Measurements from ENCODE around the gene LDB1. TPM values are rescaled to one million over a fixed set of nuclear protein-coding genes. Genes with fewer than 3 reads are reported as not detected.
A peak's percentile ranks its signal among the peaks of the same experiment; 100 is the strongest.

LDB1 gene
- total RNA-seq, 4 donors from 2014 or later = 31.9 to 81.9 (median 54.1) TPM

- 0 to 1% methylated on average over 3 to 19 of the region's 19 CpGs for WGBS, 2 donors (ENCODE audit: low coverage in 1 of 2)
- H3K4me3 ChIP-seq = peak overlapping the region; percentile 61 to 87 (median 84)
Measured at GRCh38 chr10:102152545-102152890, 32.4 kb upstream of the LDB1 start.

GRCh38 chr10:102151774-102152544 lies 31.8 kb upstream of the LDB1 start, which contains the start of gene NOLC1:
NOLC1 (plus strand) TSS chr10:102152389; CDS start chr10:102152411, 22 bp downstream.
- H3K36me3 ChIP-seq = peaks cover 2 to 20% (median 8%) of the 10 kb centered on the region in 4 donors
- in situ Hi-C loops (cut with MboI; ENCODE audit: low pct_ligation_motif_present in 1 of 4, low pct_unique_long_range_greater_than_20kb in 1 of 4, low sequenced_read_pairs in 3 of 4) (no loop called here), intact Hi-C loops (cut with DNase I; ENCODE audit: low total_unique reads) (no loop called here)
- peaks cover 9 to 21% (median 14%) of the 10 kb centered on the region in 4 donors for H3K4me1 ChIP-seq
- 8% methylated on average over 58 of the region's 59 CpGs; no CpG with 5 or more reads in 1 of the 2 donors for WGBS, 2 donors (ENCODE audit: low coverage in 1 of 2)
- DNase-seq = peak; percentile 100
- TF ChIP-seq CTCF (IDR thresholded peaks at IDR 0.05) = no peak
- peak; percentile 95 to 98 (median 96) for TF ChIP-seq POLR2AphosphoS5 (IDR thresholded peaks at IDR 0.05)
- peak; percentile 79 for TF ChIP-seq POLR2A (IDR thresholded peaks at IDR 0.05)
- TF ChIP-seq EP300 (IDR thresholded peaks at IDR 0.05; ENCODE audit: low read depth) = peak; percentile 91
- H3K9me3 ChIP-seq = no peaks in the 10 kb centered on the region
- H3K27ac ChIP-seq = peak within 1 kb of the TSS; percentile 89 to 97 (median 90)
- H3K27me3 ChIP-seq = no peaks in the 10 kb centered on the region
- H3K4me3 ChIP-seq = peak within 1 kb of the TSS; percentile 61 to 87 (median 84)

More at GRCh38 chr10:102152545-102152890, 32.4 kb upstream of the LDB1 start:
- peak; percentile 33 for DNase-seq
- Histone ChIP-seq H3K27ac (peak overlapping the region; percentile 89 to 97 (median 90)), H3K36me3 (peaks cover 2 to 21% (median 11%) of the 10 kb centered on the region in 4 donors), H3K4me1 (peaks cover 9 to 21% (median 14%) of the 10 kb centered on the region in 4 donors), H3K9me3 (no peaks in the 10 kb centered on the region), H3K27me3 (no peaks in the 10 kb centered on the region)
- in situ Hi-C loops (cut with MboI; ENCODE audit: low pct_ligation_motif_present in 1 of 4, low pct_unique_long_range_greater_than_20kb in 1 of 4, low sequenced_read_pairs in 3 of 4) = no loop called here
- TF ChIP-seq POLR2A (IDR thresholded peaks at IDR 0.05) = no peak
- no peak for TF ChIP-seq EP300 (IDR thresholded peaks at IDR 0.05; ENCODE audit: low read depth)
- no peak for TF ChIP-seq CTCF (IDR thresholded peaks at IDR 0.05)
- no peak for TF ChIP-seq POLR2AphosphoS5 (IDR thresholded peaks at IDR 0.05)
- intact Hi-C loops (cut with DNase I; ENCODE audit: low total_unique reads) = no loop called here

DNA sequence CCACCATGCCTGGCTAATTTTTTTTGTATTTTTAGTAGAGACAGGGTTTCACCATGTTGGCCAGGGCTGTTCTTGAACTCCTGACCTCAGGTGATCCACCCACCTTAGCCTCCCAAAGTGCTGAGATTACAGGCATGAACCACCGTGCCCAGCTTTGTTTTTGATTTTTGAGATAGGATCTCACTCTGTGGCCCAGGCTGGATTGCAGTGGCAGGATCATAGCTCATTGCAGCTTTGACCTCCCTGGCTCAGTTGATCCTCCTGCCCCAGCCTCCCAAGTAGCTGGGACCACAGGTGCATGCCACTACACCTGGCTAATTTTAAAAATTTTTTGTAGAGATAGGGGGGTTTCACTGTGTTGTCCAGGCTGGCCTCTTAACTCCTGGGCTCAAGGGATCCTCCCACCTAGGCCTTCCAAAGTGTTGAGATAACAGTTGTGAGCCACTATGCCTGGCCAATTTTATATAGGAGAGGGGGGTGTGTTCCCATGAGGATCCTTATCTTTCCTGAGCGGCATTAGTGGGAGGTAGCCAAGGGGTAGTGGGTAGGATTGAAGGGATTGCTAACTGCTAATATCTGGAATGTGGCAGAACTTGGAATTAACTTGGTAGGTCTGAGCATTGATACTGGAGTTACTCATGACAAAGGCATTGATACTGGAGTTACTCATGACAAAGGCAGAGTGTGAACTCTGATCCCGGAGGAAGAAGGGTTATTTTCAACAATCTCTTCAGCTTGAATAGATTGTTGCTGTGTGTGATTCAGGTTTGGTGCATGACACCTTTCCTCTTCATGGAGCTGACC lies 31.0 kb upstream of the LDB1 start:
- DNase-seq = no peak
- intact Hi-C loops (cut with DNase I; ENCODE audit: low total_unique reads) (no loop called here), in situ Hi-C loops (cut with MboI; ENCODE audit: low pct_ligation_motif_present in 1 of 4, low pct_unique_long_range_greater_than_20kb in 1 of 4, low sequenced_read_pairs in 3 of 4) (no loop called here)
- H3K9me3 ChIP-seq = no peaks in the 10 kb centered on the region
- no peaks in the 10 kb centered on the region for H3K27me3 ChIP-seq
- H3K27ac ChIP-seq = peak overlapping the region; percentile 89 to 97 (median 90)
- WGBS, 2 donors (ENCODE audit: low coverage in 1 of 2) = 83 to 84% methylated on average over 1 to 3 of the region's 3 CpGs
- TF ChIP-seq EP300 (IDR thresholded peaks at IDR 0.05; ENCODE audit: low read depth) = no peak
- TF ChIP-seq POLR2A (IDR thresholded peaks at IDR 0.05) = no peak
- TF ChIP-seq POLR2AphosphoS5 (IDR thresholded peaks at IDR 0.05) = no peak
- TF ChIP-seq CTCF (IDR thresholded peaks at IDR 0.05) = no peak
- H3K4me3 ChIP-seq = peak overlapping the region in 2 of 4 donors; percentile 82 to 87
- peaks cover 9 to 21% (median 14%) of the 10 kb centered on the region in 4 donors for H3K4me1 ChIP-seq
- H3K36me3 ChIP-seq = peaks cover 2 to 22% (median 8%) of the 10 kb centered on the region in 4 donors

GRCh38 chr10:102148275-102148674 lies 28.1 kb upstream of the LDB1 start:
- DNase-seq = no peak
- Histone ChIP-seq H3K27me3 (no peaks in the 10 kb centered on the region), H3K4me1 (peaks cover 4 to 10% (median 8%) of the 10 kb centered on the region in 4 donors), H3K27ac (no peak overlapping the region), H3K9me3 (no peaks in the 10 kb centered on the region), H3K4me3 (no peak overlapping the region), H3K36me3 (peaks cover 2 to 25% (median 12%) of the 10 kb centered on the region in 4 donors)
- TF ChIP-seq CTCF (IDR thresholded peaks at IDR 0.05) = no peak
- TF ChIP-seq POLR2A (IDR thresholded peaks at IDR 0.05) = no peak
- no peak for TF ChIP-seq EP300 (IDR thresholded peaks at IDR 0.05; ENCODE audit: low read depth)
- TF ChIP-seq POLR2AphosphoS5 (IDR thresholded peaks at IDR 0.05) = no peak
- WGBS, 2 donors (ENCODE audit: low coverage in 1 of 2) = 88 to 94% methylated on average over 13 of the region's 13 CpGs
- intact Hi-C loops (cut with DNase I; ENCODE audit: low total_unique reads) (no loop called here), in situ Hi-C loops (cut with MboI; ENCODE audit: low pct_ligation_motif_present in 1 of 4, low pct_unique_long_range_greater_than_20kb in 1 of 4, low sequenced_read_pairs in 3 of 4) (no loop called here)
